ENCODE data around the gene RNF223. TPM values are rescaled to one million over a fixed set of nuclear protein-coding genes. Genes with fewer than 3 reads are reported as not detected.

The RNF223 gene
- total and polyA plus RNA-seq, 8 donors, result 0.05 to 0.37 (median 0.16) TPM; not detected in 2

DNA sequence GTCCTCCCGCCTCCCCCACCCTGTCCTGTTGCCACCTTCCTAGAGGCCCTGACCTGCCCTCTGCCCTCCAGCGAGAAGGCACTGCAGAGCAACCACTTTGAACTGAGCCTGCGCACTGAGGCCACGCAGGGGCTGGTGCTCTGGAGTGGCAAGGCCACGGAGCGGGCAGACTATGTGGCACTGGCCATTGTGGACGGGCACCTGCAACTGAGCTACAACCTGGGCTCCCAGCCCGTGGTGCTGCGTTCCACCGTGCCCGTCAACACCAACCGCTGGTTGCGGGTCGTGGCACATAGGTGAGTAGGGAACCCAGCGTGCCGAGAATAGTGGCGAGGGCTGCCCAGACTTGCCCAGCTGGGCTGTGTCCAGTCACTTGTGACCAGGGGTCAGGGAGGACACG lies 20.4 kb downstream of the RNF223 start:
- no peak overlapping the region for H3K27ac ChIP-seq
- H3K36me3 ChIP-seq, result peaks cover 0 to 12% (median 0%) of the 10 kb centered on the region in 3 donors
- no peak for FAIRE-seq
- DNase-seq, result no peak
- no peaks in the 10 kb centered on the region for H3K4me1 ChIP-seq
- intact Hi-C loops (cut with DNase I), result no loop called here
- no peak for ATAC-seq
- no peak overlapping the region for H3K4me3 ChIP-seq
- H3K27me3 ChIP-seq, result no peaks in the 10 kb centered on the region
- TF ChIP-seq, protein P1, sequence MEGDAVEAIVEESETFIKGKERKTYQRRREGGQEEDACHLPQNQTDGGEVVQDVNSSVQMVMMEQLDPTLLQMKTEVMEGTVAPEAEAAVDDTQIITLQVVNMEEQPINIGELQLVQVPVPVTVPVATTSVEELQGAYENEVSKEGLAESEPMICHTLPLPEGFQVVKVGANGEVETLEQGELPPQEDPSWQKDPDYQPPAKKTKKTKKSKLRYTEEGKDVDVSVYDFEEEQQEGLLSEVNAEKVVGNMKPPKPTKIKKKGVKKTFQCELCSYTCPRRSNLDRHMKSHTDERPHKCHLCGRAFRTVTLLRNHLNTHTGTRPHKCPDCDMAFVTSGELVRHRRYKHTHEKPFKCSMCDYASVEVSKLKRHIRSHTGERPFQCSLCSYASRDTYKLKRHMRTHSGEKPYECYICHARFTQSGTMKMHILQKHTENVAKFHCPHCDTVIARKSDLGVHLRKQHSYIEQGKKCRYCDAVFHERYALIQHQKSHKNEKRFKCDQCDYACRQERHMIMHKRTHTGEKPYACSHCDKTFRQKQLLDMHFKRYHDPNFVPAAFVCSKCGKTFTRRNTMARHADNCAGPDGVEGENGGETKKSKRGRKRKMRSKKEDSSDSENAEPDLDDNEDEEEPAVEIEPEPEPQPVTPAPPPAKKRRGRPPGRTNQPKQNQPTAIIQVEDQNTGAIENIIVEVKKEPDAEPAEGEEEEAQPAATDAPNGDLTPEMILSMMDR (IDR thresholded peaks at IDR 0.05), result no peak
- H3K9me3 ChIP-seq, result no peaks in the 10 kb centered on the region
- 94 to 96% methylated on average over 18 of the region's 18 CpGs for WGBS, 2 donors

DNA sequence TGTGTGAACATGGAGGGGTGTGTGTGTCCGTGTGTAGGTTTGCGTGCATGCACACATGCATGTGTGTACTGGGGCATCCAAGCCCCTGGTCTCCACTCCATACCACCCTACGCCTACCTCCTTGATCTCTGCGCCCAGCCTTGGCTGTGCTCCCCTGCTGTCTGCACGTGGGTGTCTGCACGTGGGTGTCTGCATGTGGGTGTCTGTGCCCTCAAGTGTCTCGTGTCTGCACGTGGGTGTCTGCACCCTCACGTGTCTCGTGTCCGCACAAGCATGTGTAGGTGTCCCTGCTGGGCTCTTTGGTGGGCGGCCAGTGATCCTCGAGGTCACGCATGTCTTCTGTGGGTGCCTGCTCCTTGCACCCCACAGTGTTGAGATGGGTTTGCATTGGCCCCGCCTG lies 21.1 kb downstream of the RNF223 start:
- H3K4me1 ChIP-seq, result no peaks in the 10 kb centered on the region
- no peaks in the 10 kb centered on the region for H3K9me3 ChIP-seq
- TF ChIP-seq, protein P1 (IDR thresholded peaks at IDR 0.05), result no peak
- H3K27ac ChIP-seq, result no peak overlapping the region
- intact Hi-C loops (cut with DNase I), result no loop called here
- no peak overlapping the region for H3K4me3 ChIP-seq
- H3K36me3 ChIP-seq, result peaks cover 0 to 12% (median 0%) of the 10 kb centered on the region in 3 donors
- ATAC-seq, result no peak
- WGBS, 2 donors, result 92 to 94% methylated on average over 15 of the region's 15 CpGs
- DNase-seq, result no peak
- no peak for FAIRE-seq
- H3K27me3 ChIP-seq, result no peaks in the 10 kb centered on the region

DNA sequence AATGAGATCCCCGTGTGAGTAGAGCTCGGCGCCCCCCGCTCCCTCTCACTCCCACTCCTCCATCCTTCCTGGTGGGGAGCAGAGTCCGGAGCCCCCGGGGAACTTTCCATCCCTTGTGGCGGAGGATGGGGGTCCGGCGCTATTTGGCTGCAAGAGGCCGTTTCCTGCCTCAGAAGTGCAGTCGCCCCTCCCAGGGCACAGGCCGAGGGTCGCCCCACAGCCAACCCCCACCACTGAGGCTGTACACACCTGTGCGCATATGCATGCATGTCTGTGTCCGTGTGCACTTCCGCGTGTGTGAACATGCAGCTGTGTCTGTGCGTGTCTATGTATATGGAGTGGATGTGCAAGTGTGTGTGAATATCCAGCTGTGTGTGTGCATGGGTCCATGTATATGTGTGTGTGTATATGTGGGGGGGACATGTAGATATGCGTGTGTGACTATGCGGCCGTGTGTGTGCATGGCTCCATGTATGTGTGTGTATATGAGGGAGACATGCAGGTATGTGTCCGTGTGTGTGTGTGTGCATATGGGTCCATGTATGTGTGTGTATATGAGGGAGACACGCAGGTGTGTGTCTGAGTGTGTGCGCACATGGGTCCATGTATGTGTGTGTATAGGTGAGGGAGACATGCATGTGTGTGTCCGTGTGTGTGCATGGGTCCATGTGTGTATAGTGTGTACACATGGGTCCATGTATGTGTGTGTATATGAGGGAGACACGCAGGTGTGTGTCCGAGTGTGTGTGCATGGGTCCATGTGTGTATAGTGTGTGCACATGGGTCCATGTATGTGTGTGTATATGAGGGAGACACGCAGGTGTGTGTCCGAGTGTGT lies 21.9 kb downstream of the RNF223 start:
- intact Hi-C loops (cut with DNase I), result no loop called here
- H3K4me3 ChIP-seq, result no peak overlapping the region
- WGBS, 2 donors, result 93% methylated on average over 29 of the region's 29 CpGs
- H3K27me3 ChIP-seq, result no peaks in the 10 kb centered on the region
- ATAC-seq (no peak), DNase-seq (no peak), FAIRE-seq (no peak)
- TF ChIP-seq, protein P1 (IDR thresholded peaks at IDR 0.05), result no peak
- H3K4me1 ChIP-seq, result no peaks in the 10 kb centered on the region
- peaks cover 0 to 20% (median 0%) of the 10 kb centered on the region in 3 donors for H3K36me3 ChIP-seq
- no peaks in the 10 kb centered on the region for H3K9me3 ChIP-seq
- H3K27ac ChIP-seq, result no peak overlapping the region

DNA sequence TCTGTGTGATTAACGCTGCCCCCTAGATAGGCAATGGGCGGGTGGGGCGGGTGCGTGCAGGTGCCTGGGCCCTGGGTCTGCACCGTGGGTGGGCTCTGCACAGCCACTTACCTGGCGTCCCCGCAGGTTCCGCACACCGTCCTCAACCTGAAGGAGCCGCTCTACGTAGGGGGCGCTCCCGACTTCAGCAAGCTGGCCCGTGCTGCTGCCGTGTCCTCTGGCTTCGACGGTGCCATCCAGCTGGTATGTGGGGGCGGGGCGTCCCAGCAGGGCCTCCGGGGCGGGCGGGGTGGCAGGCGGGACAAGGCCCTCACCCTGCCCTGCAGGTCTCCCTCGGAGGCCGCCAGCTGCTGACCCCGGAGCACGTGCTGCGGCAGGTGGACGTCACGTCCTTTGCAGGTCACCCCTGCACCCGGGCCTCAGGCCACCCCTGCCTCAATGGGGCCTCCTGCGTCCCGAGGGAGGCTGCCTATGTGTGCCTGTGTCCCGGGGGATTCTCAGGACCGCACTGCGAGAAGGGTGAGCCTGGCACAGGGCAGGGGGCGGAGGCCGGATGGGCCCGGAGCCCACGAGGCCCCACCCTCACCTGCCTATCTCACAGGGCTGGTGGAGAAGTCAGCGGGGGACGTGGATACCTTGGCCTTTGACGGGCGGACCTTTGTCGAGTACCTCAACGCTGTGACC lies 22.8 kb downstream of the RNF223 start:
- ATAC-seq, result no peak
- H3K36me3 ChIP-seq, result peaks cover 0 to 20% (median 0%) of the 10 kb centered on the region in 3 donors
- WGBS, 2 donors, result 92 to 94% methylated on average over 42 to 46 of the region's 46 CpGs
- DNase-seq, result no peak
- H3K4me3 ChIP-seq, result no peak overlapping the region
- no peaks in the 10 kb centered on the region for H3K4me1 ChIP-seq
- H3K27me3 ChIP-seq, result no peaks in the 10 kb centered on the region
- intact Hi-C loops (cut with DNase I), result no loop called here
- FAIRE-seq, result no peak
- no peak overlapping the region for H3K27ac ChIP-seq
- H3K9me3 ChIP-seq, result no peaks in the 10 kb centered on the region
- TF ChIP-seq, protein P1 (IDR thresholded peaks at IDR 0.05), result no peak
